GM21528 (cell line): ENCODE data around the gene ACTR3.

Experiments
- ATAC-seq: cut with Tn5 transposase; IDR thresholded peaks from one replicate; pipeline ENCODE4 v1.9.1; 2021; ENCODE audit warnings: mild to moderate bottlenecking, moderate library complexity; ENCODE audit not compliant: unreplicated experiment, low FRiP score

Gene ACTR3

DNA sequence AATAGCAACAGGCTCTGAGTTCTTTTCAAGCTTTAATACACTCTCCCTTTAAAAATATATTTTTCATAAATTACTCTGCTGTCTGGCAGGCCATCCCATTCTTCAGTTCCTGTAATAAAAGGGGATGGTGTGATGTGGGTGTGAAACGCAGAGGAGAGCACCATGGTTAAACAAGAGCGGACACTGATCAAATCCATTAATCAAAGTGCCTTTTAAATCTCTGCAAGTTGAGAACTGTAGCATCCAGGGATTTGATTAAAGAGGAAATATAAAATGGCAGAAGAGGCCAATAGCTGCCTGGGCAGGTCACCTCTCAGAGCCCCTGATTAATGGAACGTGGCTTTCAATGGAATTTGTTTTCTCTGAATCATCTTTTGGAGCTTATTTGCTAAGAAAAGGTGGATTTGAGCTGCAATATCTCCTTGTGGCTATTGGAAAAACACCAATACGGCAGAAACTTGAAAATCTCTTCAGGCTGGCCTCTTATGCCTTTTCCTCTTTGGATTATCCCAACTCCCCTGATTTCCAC, 96.9 kb downstream of the ACTR3 start:
- ATAC-seq: no peak

- no peak for ATAC-seq
Measured at GRCh38 chr2:113992090-113992489, 102.2 kb downstream of the ACTR3 start.

DNA sequence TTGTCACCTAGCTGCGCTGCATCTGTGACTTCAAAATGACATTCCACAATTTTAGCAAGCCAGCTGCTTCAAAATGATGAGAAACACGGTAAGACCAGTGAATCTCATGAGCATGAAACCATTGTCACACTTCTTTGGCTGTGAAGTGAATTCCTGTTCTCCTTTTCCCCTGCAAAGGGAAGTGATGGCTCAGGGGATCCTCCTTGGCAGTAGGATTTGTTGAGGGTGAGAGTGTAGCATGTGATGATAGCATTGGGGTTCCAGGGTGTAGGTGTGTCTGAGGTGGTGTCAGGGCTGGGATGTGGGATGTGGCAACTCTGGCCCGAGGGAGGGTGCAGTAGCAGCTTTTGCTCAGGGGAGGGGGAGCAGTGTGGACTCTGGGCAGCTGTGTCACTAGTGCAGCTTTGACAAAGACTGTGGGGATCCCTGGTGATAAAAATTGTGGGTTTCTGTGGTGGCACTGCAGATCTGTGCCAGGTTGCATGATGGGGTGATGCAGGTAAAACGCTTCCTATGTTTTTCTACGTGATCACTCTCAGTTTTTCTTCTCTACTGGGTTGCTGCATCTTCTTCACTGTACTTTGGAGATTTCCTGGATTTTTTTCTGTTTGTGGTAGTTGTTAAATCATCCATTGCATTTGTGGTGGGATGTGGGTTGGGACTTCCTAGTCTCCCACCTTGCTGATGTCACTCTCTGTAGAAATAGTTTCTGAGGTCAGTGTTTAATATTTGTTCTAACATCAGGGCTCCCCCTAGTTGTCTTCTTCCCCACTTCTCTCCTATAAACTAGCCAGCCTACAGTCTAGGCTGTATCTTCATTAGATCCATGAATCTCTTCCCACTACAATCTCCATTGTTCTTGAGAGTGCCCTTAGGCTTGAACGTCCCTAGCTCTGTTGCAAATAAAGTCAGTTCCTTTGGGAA, 107.0 kb downstream of the ACTR3 start:
- ATAC-seq: no peak

- no peak for ATAC-seq
Measured at GRCh38 chr2:114001152-114001551, 111.3 kb downstream of the ACTR3 start.

- ATAC-seq: no peak
Measured at GRCh38 chr2:114001937-114002336, 112.0 kb downstream of the ACTR3 start.

DNA sequence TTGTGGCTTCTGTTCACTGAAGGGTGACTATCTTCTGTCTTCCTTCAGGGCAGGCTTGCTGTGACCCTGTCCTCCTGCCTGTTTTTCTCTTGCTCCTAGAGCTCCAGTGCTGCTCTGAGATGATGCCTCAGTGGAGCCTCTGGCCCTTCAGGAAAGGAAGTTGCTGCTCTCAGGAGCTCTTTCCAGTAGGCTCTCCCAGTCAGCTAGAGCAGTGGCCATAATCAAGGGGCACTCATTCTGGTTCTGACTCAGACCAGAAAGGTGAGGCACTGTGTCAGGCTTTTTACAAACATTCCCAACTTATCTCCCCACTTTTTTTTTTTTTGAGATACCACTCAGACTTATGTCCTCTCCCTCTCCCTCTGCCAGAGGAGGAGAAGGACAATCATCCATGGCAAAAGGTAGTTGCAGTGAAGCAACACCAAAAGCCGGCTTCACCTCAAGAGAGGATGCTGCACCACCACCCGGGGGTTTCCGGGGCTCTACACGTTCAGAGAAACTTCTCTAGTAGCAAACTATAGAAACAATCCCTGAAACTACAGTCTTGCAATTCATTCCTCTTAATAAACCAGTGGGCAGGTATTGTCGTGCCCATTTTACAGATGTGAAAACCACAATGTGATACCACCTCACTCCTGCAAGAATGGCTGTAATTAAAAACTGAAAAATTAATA, 115.4 kb downstream of the ACTR3 start:
- no peak for ATAC-seq

DNA sequence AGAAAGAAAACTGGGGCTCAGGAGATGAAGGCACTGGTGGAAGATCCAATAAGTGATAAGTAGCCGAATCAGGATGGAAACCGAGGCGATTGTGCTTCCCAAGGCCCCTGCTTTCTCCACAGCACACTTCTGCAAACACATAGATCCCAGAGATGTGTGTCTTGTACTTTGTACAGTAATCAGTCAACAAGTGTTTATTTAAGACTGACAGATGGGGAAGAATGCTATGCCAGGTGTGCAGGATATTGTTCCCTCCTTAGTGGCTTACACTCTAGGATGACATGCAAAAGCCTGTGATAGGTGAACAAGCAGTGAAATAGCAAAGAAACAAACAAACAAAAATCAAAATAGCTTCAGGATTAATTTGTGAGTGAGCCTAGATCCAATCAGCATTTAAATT, 116.6 kb downstream of the ACTR3 start:
- no peak for ATAC-seq

DNA sequence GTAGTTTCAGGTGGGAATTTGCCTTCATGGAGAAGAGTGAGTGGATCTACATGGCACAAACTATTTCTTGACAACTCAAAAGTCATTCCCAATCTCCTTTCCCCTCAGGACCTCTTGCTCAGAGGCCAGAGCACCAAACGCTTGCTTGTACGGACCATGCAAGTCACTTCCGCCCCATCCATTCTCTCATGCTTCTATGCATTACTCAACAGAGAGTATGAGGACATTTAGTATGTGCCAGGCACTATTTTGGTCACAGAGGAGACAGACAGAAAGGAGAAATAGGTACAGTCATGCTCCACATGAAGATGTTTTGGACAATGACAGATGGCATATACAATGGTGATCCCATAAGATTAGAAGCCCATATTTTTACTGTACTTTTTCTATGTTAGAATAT, 117.5 kb downstream of the ACTR3 start:
- no peak for ATAC-seq

GRCh38 chr2:114008720-114009119, 118.8 kb downstream of the ACTR3 start:
- ATAC-seq: no peak

- no peak for ATAC-seq
Measured at GRCh38 chr2:114009205-114009944, 119.5 kb downstream of the ACTR3 start.

DNA sequence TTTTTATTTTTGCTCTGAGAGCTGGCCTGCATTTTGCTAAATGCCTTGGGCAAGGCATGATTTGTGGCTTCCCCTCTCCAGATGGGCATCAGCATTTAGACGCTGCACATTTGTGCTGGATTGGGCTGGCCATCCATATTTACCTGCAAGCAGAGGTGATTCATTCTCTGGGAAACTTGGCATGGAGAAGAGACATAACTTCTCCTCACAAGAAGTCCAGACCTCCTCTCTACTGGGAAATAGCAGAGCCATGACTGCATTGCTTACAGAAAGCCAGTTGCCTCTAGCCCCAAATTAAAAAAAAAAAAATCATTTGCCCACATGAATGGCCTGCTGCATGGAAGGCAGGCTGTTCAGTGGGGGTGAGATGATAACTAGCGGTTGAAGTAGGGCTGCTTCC, 120.1 kb downstream of the ACTR3 start:
- no peak for ATAC-seq

GRCh38 chr2:114011713-114012112, 121.8 kb downstream of the ACTR3 start:
- no peak for ATAC-seq
